ENCODE results near the gene SUSD2. TPM values are rescaled to one million over a fixed set of nuclear protein-coding genes. Genes with fewer than 3 reads are reported as not detected.
"Not testable (repeated sequence)": the region's sequence is repeated elsewhere in the genome, so short reads cannot be mapped to it uniquely, and the experiment has no call there.

The SUSD2 gene
- total RNA-seq, 6 experiments from 2014 or later, result 0.11 to 0.24 (median 0.19) TPM

GRCh38 chr22:24209687-24210086 lies 28.4 kb downstream of the SUSD2 start:
- H3K9me3 Mint-ChIP-seq, result no peaks in the 10 kb centered on the region
- H3K36me3 Mint-ChIP-seq (ENCODE audit: low read depth), result no peaks in the 10 kb centered on the region
- peak overlapping the region; percentile 70 for H3K27ac Mint-ChIP-seq
- TF ChIP-seq CTCF (IDR thresholded peaks at IDR 0.05), result no peak
- no peaks in the 10 kb centered on the region; the same call in 1 of the 2 replicates for H3K27me3 Mint-ChIP-seq (ENCODE audit: insufficient read depth)
- H3K4me1 Mint-ChIP-seq (ENCODE audit: low read depth), result peaks cover 48% of the 10 kb centered on the region
- no peak overlapping the region for H3K4me3 Mint-ChIP-seq
- no peak for DNase-seq

- not testable (repeated sequence) for H3K27me3 Mint-ChIP-seq (ENCODE audit: insufficient read depth); H3K27ac Mint-ChIP-seq; H3K4me3 Mint-ChIP-seq; H3K36me3 Mint-ChIP-seq (ENCODE audit: low read depth); H3K9me3 Mint-ChIP-seq; DNase-seq
- peaks cover 41% of the 10 kb centered on the region for H3K4me1 Mint-ChIP-seq (ENCODE audit: low read depth)
Measured at GRCh38 chr22:24210409-24210808, 29.1 kb downstream of the SUSD2 start.

- not testable (repeated sequence) for DNase-seq; H3K9me3 Mint-ChIP-seq; H3K27ac Mint-ChIP-seq; H3K36me3 Mint-ChIP-seq (ENCODE audit: low read depth); H3K4me3 Mint-ChIP-seq; H3K27me3 Mint-ChIP-seq (ENCODE audit: insufficient read depth)
- H3K4me1 Mint-ChIP-seq (ENCODE audit: low read depth), result peaks cover 29% of the 10 kb centered on the region
Measured at GRCh38 chr22:24211716-24212115, 30.4 kb downstream of the SUSD2 start.

- H3K27me3 Mint-ChIP-seq (ENCODE audit: insufficient read depth); H3K27ac Mint-ChIP-seq; DNase-seq; H3K4me3 Mint-ChIP-seq; H3K9me3 Mint-ChIP-seq; H3K36me3 Mint-ChIP-seq (ENCODE audit: low read depth): not testable (repeated sequence)
- peaks cover 15% of the 10 kb centered on the region for H3K4me1 Mint-ChIP-seq (ENCODE audit: low read depth)
Measured at GRCh38 chr22:24213111-24213510, 31.8 kb downstream of the SUSD2 start.

- peaks cover 4% of the 10 kb centered on the region for H3K4me1 Mint-ChIP-seq (ENCODE audit: low read depth)
- no peaks in the 10 kb centered on the region for H3K9me3 Mint-ChIP-seq
- no peak for TF ChIP-seq CTCF (IDR thresholded peaks at IDR 0.05)
- no peaks in the 10 kb centered on the region for H3K36me3 Mint-ChIP-seq (ENCODE audit: low read depth)
- H3K4me3 Mint-ChIP-seq, result no peak overlapping the region
- no peak for DNase-seq
- no peaks in the 10 kb centered on the region; the same call in 1 of the 2 replicates for H3K27me3 Mint-ChIP-seq (ENCODE audit: insufficient read depth)
- no peak overlapping the region for H3K27ac Mint-ChIP-seq
Measured at GRCh38 chr22:24214467-24215285, 33.4 kb downstream of the SUSD2 start.

GRCh38 chr22:24216541-24217209 lies 35.4 kb downstream of the SUSD2 start:
- DNase-seq, result no peak
- no peaks in the 10 kb centered on the region for H3K4me1 Mint-ChIP-seq (ENCODE audit: low read depth)
- H3K4me3 Mint-ChIP-seq, result no peak overlapping the region
- H3K27me3 Mint-ChIP-seq (ENCODE audit: insufficient read depth), result no peaks in the 10 kb centered on the region; the same call in none of the 2 replicates
- no peaks in the 10 kb centered on the region for H3K36me3 Mint-ChIP-seq (ENCODE audit: low read depth)
- H3K9me3 Mint-ChIP-seq, result no peaks in the 10 kb centered on the region
- H3K27ac Mint-ChIP-seq, result no peak overlapping the region
- TF ChIP-seq CTCF (IDR thresholded peaks at IDR 0.05), result no peak

- Mint-ChIP-seq H3K36me3 (ENCODE audit: low read depth) (no peaks in the 10 kb centered on the region), H3K27me3 (ENCODE audit: insufficient read depth) (no peaks in the 10 kb centered on the region; the same call in none of the 2 replicates), H3K4me1 (ENCODE audit: low read depth) (no peaks in the 10 kb centered on the region), H3K4me3 (no peak overlapping the region), H3K27ac (no peak overlapping the region), H3K9me3 (no peaks in the 10 kb centered on the region)
- DNase-seq, result no peak
- TF ChIP-seq CTCF (IDR thresholded peaks at IDR 0.05), result no peak
Measured at GRCh38 chr22:24217384-24217783, 36.1 kb downstream of the SUSD2 start.
